HepG2 (cell line): Measurements from ENCODE around the gene ABCA4. TPM values are rescaled to one million over a fixed set of nuclear protein-coding genes. Genes with fewer than 3 reads are reported as not detected.
A peak's percentile ranks its signal among the peaks of the same experiment; 100 is the strongest.

Experiments used
- FOXA3 ChIP-seq: IDR thresholded peaks from 2 replicates; pipeline ENCODE4 v1.6.1; 2016; ENCODE audit warnings: missing genetic modification reagents, missing compliant biosample characterization
- HDAC2 ChIP-seq: sonication (generic); formaldehyde crosslinking; IDR thresholded peaks from 2 replicates; pipeline ENCODE4 v1.4.0; 2020; ENCODE audit warnings: missing genetic modification reagents
- HNRNPL ChIP-seq: fragments of 200-400 bp; formaldehyde crosslinking; IDR thresholded peaks from 2 replicates; pipeline ENCODE4 v1.6.1; 2017; ENCODE audit warnings: mild to moderate bottlenecking, low read depth, low read length
- NCOR1 ChIP-seq: fragments of 200-600 bp; sonication (generic); IDR thresholded peaks from 2 replicates; pipeline ENCODE4 v1.7.0; 2017; ENCODE audit warnings: antibody characterized with exemption, low read length, borderline replicate concordance
- PAX8 ChIP-seq: sonication (generic); formaldehyde crosslinking; IDR thresholded peaks from 2 replicates; pipeline ENCODE4 v1.8.0; 2022; ENCODE audit warnings: mild to moderate bottlenecking, missing genetic modification reagents, borderline replicate concordance
- RCOR2 ChIP-seq: IDR thresholded peaks from 2 replicates; pipeline ENCODE4 v1.6.1; 2016; ENCODE audit warnings: missing biosample characterization, missing genetic modification reagents
- SNAPC2 ChIP-seq: sonication (generic); formaldehyde crosslinking; IDR thresholded peaks from 2 replicates; pipeline ENCODE4 v1.8.1; 2022; ENCODE audit warnings: mild to moderate bottlenecking, missing genetic modification reagents
- ZBTB3 ChIP-seq: sonication (generic); formaldehyde crosslinking; IDR thresholded peaks from 2 replicates; pipeline ENCODE4 v1.4.0; 2020; ENCODE audit warnings: low read depth, mild to moderate bottlenecking, moderate library complexity, missing genetic modification reagents, borderline replicate concordance
- ZNF451 ChIP-seq: sonication (generic); formaldehyde crosslinking; IDR thresholded peaks from 2 replicates; pipeline ENCODE4 v1.5.0; 2020; ENCODE audit warnings: mild to moderate bottlenecking, missing genetic modification reagents
- ZNF713 ChIP-seq: sonication (generic); formaldehyde crosslinking; IDR thresholded peaks from 2 replicates; pipeline ENCODE4 v1.4.0; 2020; ENCODE audit warnings: mild to moderate bottlenecking, missing genetic modification reagents
- polyA plus RNA-seq, 8 experiments: library from polyadenylated mRNA; depleted of rRNA in 3 of 8; stranded (reverse) in 7 of 8; unstranded in 1 of 8; fragments of >200 nt; fragmentation: Illumina TruSeq in 4 of 8; extraction: Trizol in 4 of 8; gene quantifications; 2 replicates each; pipeline versions ENCODE4 v1.2.1 to v1.2.3, GENCODE V29; 2011 to 2016; ENCODE audit warnings: low read depth in 4 of 8, missing spikeins in 1 of 8, mixed read lengths in 1 of 8; ENCODE audit not compliant: insufficient read depth in 1 of 8
- total RNA-seq, 5 experiments: library from RNA; depleted of rRNA; stranded (reverse); fragments of >200 nt; fragmentation: Illumina TruSeq; extraction: Trizol; gene quantifications; 2 replicates each; pipeline ENCODE4 v1.2.3, GENCODE V29; 2016; ENCODE audit warnings: low read depth in 1 of 5
- TF ChIP-seq, protein P1 (sequence below): IDR thresholded peaks from 2 replicates; pipeline ENCODE4 v1.6.1; 2012; ENCODE audit warnings: low read length, improper control_type of control experiment
- TF ChIP-seq, protein P2 (sequence below): sonication (generic); formaldehyde crosslinking; IDR thresholded peaks from 2 replicates; pipeline ENCODE4 v1.4.0; 2020; ENCODE audit warnings: mild to moderate bottlenecking, missing genetic modification reagents
- TF ChIP-seq, protein P3 (sequence below): IDR thresholded peaks from 2 replicates; pipeline ENCODE4 v1.6.1; 2016; ENCODE audit warnings: missing compliant biosample characterization, missing genetic modification reagents, borderline replicate concordance
- TF ChIP-seq, protein P4 (sequence below), 2 experiments: sonication (generic) in 1 of 2; formaldehyde crosslinking in 1 of 2; IDR thresholded peaks; 2 replicates each; pipeline versions ENCODE4 v1.4.0 to v1.6.1; 2018 to 2020; ENCODE audit warnings: missing genetic modification reagents in 2 of 2, borderline replicate concordance in 1 of 2, low read depth in 1 of 2, mild to moderate bottlenecking in 1 of 2, missing biosample characterization in 1 of 2
- TF ChIP-seq, protein P5 (sequence below): sonication (generic); formaldehyde crosslinking; IDR thresholded peaks from 2 replicates; pipeline ENCODE4 v1.4.0; 2020; ENCODE audit warnings: missing genetic modification reagents

Gene ABCA4
- total and polyA plus RNA-seq, 2 of the 13 experiments (the other 11 are each of a cell fraction or from before 2014, with no cell fraction given): 0.24 to 0.67 TPM

DNA sequence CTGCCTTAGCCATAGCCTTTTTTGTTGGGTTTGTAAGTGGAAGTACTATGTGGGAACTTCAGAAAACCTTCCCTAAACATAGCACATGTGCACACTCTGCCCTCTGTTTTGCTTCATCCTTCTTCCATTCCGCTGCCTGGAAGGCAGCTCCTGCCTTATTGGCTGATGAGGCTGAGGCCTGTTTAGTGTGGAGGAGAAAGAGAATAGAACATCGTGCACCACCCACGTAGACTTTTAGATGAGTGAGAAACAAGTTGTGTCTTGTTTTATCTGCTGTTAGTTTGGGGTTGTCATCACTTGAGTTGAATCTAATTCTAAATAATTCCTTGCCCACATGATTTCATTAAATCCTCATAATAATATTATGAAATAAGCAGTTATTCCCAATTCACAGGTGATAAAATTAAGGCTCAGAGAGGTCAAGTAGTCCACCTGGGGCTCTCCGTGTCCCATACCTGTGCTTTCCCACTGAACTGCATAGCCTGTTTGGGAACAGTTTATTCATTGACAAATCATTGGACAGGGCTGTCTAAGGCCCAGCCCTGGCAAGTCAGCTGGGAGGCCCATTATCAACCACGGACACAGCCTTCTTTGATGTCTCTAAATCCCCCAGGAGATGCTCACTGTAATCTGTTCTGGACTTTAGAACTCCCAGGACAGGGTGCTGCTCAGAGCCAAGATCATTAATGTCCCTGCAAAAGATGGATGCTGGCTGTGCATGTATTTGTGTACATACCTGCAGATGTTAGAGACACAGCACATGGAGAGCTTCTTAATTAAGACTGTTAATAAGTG lies 93.0 kb downstream of the ABCA4 start (continued):
- TF ChIP-seq, protein P1, sequence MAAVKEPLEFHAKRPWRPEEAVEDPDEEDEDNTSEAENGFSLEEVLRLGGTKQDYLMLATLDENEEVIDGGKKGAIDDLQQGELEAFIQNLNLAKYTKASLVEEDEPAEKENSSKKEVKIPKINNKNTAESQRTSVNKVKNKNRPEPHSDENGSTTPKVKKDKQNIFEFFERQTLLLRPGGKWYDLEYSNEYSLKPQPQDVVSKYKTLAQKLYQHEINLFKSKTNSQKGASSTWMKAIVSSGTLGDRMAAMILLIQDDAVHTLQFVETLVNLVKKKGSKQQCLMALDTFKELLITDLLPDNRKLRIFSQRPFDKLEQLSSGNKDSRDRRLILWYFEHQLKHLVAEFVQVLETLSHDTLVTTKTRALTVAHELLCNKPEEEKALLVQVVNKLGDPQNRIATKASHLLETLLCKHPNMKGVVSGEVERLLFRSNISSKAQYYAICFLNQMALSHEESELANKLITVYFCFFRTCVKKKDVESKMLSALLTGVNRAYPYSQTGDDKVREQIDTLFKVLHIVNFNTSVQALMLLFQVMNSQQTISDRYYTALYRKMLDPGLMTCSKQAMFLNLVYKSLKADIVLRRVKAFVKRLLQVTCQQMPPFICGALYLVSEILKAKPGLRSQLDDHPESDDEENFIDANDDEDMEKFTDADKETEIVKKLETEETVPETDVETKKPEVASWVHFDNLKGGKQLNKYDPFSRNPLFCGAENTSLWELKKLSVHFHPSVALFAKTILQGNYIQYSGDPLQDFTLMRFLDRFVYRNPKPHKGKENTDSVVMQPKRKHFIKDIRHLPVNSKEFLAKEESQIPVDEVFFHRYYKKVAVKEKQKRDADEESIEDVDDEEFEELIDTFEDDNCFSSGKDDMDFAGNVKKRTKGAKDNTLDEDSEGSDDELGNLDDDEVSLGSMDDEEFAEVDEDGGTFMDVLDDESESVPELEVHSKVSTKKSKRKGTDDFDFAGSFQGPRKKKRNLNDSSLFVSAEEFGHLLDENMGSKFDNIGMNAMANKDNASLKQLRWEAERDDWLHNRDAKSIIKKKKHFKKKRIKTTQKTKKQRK: no peak
- TF ChIP-seq HDAC2: peak; percentile 74
- no peak for TF ChIP-seq ZBTB3 (CRISPR knock-in tag)
- TF ChIP-seq ZNF713 (CRISPR knock-in tag): no peak
- peak; percentile 73; the same call in 1 of the 2 replicates for TF ChIP-seq NCOR1
- TF ChIP-seq PAX8 (CRISPR knock-in tag): no peak
- no peak for TF ChIP-seq ZNF451 (CRISPR knock-in tag)
- TF ChIP-seq, protein P2, sequence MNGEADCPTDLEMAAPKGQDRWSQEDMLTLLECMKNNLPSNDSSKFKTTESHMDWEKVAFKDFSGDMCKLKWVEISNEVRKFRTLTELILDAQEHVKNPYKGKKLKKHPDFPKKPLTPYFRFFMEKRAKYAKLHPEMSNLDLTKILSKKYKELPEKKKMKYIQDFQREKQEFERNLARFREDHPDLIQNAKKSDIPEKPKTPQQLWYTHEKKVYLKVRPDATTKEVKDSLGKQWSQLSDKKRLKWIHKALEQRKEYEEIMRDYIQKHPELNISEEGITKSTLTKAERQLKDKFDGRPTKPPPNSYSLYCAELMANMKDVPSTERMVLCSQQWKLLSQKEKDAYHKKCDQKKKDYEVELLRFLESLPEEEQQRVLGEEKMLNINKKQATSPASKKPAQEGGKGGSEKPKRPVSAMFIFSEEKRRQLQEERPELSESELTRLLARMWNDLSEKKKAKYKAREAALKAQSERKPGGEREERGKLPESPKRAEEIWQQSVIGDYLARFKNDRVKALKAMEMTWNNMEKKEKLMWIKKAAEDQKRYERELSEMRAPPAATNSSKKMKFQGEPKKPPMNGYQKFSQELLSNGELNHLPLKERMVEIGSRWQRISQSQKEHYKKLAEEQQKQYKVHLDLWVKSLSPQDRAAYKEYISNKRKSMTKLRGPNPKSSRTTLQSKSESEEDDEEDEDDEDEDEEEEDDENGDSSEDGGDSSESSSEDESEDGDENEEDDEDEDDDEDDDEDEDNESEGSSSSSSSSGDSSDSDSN: no peak
- no peak for TF ChIP-seq SNAPC2 (CRISPR knock-in tag)
- TF ChIP-seq FOXA3 (CRISPR knock-in tag): peak; percentile 43; the same call in 1 of the 2 replicates
- TF ChIP-seq RCOR2 (CRISPR knock-in tag): peak; percentile 73; the same call in 1 of the 2 replicates
- TF ChIP-seq, protein P3, sequence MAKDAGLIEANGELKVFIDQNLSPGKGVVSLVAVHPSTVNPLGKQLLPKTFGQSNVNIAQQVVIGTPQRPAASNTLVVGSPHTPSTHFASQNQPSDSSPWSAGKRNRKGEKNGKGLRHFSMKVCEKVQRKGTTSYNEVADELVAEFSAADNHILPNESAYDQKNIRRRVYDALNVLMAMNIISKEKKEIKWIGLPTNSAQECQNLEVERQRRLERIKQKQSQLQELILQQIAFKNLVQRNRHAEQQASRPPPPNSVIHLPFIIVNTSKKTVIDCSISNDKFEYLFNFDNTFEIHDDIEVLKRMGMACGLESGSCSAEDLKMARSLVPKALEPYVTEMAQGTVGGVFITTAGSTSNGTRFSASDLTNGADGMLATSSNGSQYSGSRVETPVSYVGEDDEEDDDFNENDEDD (CRISPR knock-in tag): no peak
- no peak for TF ChIP-seq HNRNPL
- TF ChIP-seq, protein P4, sequence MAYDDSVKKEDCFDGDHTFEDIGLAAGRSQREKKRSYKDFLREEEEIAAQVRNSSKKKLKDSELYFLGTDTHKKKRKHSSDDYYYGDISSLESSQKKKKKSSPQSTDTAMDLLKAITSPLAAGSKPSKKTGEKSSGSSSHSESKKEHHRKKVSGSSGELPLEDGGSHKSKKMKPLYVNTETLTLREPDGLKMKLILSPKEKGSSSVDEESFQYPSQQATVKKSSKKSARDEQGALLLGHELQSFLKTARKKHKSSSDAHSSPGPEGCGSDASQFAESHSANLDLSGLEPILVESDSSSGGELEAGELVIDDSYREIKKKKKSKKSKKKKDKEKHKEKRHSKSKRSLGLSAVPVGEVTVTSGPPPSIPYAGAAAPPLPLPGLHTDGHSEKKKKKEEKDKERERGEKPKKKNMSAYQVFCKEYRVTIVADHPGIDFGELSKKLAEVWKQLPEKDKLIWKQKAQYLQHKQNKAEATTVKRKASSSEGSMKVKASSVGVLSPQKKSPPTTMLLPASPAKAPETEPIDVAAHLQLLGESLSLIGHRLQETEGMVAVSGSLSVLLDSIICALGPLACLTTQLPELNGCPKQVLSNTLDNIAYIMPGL (CRISPR knock-in tag; IDR thresholded peaks at IDR 0.05; ENCODE audit: borderline replicate concordance in 1 of 2, low read depth in 1 of 2): no peak
- TF ChIP-seq, protein P5, sequence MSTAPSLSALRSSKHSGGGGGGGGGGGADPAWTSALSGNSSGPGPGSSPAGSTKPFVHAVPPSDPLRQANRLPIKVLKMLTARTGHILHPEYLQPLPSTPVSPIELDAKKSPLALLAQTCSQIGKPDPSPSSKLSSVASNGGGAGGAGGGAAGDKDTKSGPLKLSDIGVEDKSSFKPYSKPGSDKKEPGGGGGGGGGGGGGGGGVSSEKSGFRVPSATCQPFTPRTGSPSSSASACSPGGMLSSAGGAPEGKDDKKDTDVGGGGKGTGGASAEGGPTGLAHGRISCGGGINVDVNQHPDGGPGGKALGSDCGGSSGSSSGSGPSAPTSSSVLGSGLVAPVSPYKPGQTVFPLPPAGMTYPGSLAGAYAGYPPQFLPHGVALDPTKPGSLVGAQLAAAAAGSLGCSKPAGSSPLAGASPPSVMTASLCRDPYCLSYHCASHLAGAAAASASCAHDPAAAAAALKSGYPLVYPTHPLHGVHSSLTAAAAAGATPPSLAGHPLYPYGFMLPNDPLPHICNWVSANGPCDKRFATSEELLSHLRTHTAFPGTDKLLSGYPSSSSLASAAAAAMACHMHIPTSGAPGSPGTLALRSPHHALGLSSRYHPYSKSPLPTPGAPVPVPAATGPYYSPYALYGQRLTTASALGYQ (CRISPR knock-in tag): no peak
